A549 treated with GW870086 at 1 μM for 4 hours (cell line): ENCODE results near the gene COG2. TPM values are rescaled to one million over a fixed set of nuclear protein-coding genes. Genes with fewer than 3 reads are reported as not detected.

Experiments used
- total RNA-seq: library from RNA; stranded (reverse); fragments of 200-300 nt; extraction: Qiagen RNA extraction; gene quantifications from 5 replicates; pipeline ENCODE4 v1.2.3, GENCODE V29; 2022; ENCODE audit warnings: low read depth

COG2 gene, protein sequence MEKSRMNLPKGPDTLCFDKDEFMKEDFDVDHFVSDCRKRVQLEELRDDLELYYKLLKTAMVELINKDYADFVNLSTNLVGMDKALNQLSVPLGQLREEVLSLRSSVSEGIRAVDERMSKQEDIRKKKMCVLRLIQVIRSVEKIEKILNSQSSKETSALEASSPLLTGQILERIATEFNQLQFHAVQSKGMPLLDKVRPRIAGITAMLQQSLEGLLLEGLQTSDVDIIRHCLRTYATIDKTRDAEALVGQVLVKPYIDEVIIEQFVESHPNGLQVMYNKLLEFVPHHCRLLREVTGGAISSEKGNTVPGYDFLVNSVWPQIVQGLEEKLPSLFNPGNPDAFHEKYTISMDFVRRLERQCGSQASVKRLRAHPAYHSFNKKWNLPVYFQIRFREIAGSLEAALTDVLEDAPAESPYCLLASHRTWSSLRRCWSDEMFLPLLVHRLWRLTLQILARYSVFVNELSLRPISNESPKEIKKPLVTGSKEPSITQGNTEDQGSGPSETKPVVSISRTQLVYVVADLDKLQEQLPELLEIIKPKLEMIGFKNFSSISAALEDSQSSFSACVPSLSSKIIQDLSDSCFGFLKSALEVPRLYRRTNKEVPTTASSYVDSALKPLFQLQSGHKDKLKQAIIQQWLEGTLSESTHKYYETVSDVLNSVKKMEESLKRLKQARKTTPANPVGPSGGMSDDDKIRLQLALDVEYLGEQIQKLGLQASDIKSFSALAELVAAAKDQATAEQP
- 19.4 to 22.3 TPM (median 21.2 TPM) in 5 replicates for total RNA-seq

GRCh38 chr1:230642263-230642959 lies at the start of gene COG2:
Gene COG2, plus strand, starts transcription at chr1:230642481. Its CDS starts 126 bp downstream, at chr1:230642607.

DNA sequence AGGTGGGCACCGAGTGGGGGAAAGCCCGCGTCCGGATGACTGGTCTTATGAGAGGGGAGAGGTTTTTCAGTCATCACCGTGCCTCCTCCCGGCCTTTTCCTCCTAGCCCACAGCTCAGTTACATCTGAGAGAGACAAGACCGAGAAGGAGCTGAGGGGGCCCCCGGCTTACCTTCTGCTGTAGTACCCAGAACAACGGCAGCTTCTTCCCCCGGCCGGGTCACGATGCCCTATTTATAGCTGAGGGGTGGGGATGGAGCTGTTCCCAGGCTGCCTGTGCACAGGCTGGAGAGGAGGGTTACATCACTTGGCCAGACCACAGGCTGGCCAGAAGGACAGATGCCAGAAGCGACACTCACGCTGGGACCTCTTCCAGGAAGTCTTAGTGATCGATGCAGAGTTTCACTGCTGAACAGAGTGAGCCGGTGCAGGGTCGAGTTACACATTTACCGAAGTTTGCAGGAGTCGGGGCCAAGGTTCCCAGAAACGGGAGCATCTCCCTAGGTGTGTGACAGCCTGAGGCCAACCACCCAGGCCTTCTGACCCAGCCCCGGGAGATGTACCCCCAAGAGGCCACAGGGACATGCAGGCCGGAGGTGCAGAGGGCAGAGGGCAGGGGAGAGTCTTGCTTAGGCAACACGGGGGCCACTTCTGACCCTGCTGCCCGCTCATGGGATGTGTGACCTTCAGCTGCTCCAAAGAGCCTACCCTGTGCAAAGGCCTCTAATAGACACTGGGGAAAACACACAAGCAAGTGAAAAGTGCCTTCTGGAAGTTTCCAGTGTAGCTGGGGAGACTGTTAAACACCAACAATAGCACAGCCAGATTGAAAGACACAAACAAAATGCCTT lies 71.9 kb downstream of the COG2 start, which contains the start of gene AGT:
TSS of gene AGT (minus strand) at position 208 of the 850 bp plus-strand sequence. CDS start 3,299 bp downstream, outside the sequence.

Other genes with a start within 250 kb of the COG2 start
- 0.35 to 0.66 TPM (median 0.42 TPM) in 5 replicates for gene PGBD5, start 216.1 kb upstream of the COG2 start, total RNA-seq
- 0.07 to 0.29 TPM (median 0.17 TPM) in 4 of 5 replicates, not detected in the other for gene AGT, start 71.6 kb downstream of the COG2 start, total RNA-seq
- not detected in 5 replicates for gene CAPN9, start 104.9 kb downstream of the COG2 start, total RNA-seq
- gene C1orf198, start 226.0 kb downstream of the COG2 start, total RNA-seq, result 17.6 to 19.9 TPM (median 19.7 TPM) in 5 replicates